ENCODE measurements around the gene SAMD4A. TPM values are rescaled to one million over a fixed set of nuclear protein-coding genes. Genes with fewer than 3 reads are reported as not detected.
A peak's percentile ranks its signal among the peaks of the same experiment; 100 is the strongest.

The SAMD4A gene
- polyA plus RNA-seq, 2 of the 4 experiments (the other 2 are of a cell fraction) = 3.9 to 5.4 TPM

GRCh38 chr14:54564868-54565784, 1.8 kb upstream of the SAMD4A start (continued):
- TF ChIP-seq MAX (IDR thresholded peaks at IDR 0.05) = peak; percentile 65
- TF ChIP-seq CTCF (IDR thresholded peaks at IDR 0.05) = 0 out of 3 replicates have a peak, but pooled peaks have one; percentile 0
- peak; percentile 2 to 3; a peak in 2 of 5 replicates for TF ChIP-seq RAD21 (conservative IDR thresholded peaks at IDR 0.05 in 1 of 2, IDR thresholded peaks at IDR 0.05 in 1 of 2)
- TF ChIP-seq REST (IDR thresholded peaks at IDR 0.05) = no peak
- no peak for TF ChIP-seq POLR2AphosphoS2 (conservative IDR thresholded peaks at IDR 0.05; ENCODE audit: low read length)
- no peak for TF ChIP-seq HEYL (CRISPR knock-in tag; IDR thresholded peaks at IDR 0.05)
- TF ChIP-seq BHLHE40 (IDR thresholded peaks at IDR 0.05; ENCODE audit: low read depth, low read length) = no peak
- peak; percentile 34 for TF ChIP-seq GATA3 (IDR thresholded peaks at IDR 0.05; ENCODE audit: borderline replicate concordance)
- TF ChIP-seq SREBF2 (IDR thresholded peaks at IDR 0.05) = no peak
- peak; percentile 12; the same call in 2 of the 3 replicates for TF ChIP-seq SMC3 (IDR thresholded peaks at IDR 0.05)
- TF ChIP-seq PBX3 (IDR thresholded peaks at IDR 0.05) = no peak
- no peak for TF ChIP-seq CHD4 (IDR thresholded peaks at IDR 0.05; ENCODE audit: borderline replicate concordance)
- TF ChIP-seq RNF2 (IDR thresholded peaks at IDR 0.05; ENCODE audit: borderline replicate concordance, low read depth) = no peak; the same call in 1 of the 2 replicates
- TF ChIP-seq NPAS2 (CRISPR knock-in tag; IDR thresholded peaks at IDR 0.05; ENCODE audit: borderline replicate concordance) = no peak
- TF ChIP-seq EP300 (IDR thresholded peaks at IDR 0.05) = no peak
- TF ChIP-seq HDAC2 (IDR thresholded peaks at IDR 0.05) = peak; percentile 83
- TF ChIP-seq CHD2 (IDR thresholded peaks at IDR 0.05; ENCODE audit: low read length, partially characterized antibody) = no peak
- peak; percentile 59 for TF ChIP-seq E2F6 (IDR thresholded peaks at IDR 0.05; ENCODE audit: borderline replicate concordance, low read depth)
- no peak for TF ChIP-seq FOSL2 (IDR thresholded peaks at IDR 0.05)
- TF ChIP-seq FOSL2 (CRISPR knock-in tag; IDR thresholded peaks at IDR 0.05) = no peak
- no peak for TF ChIP-seq TFCP2L1 (CRISPR knock-in tag; IDR thresholded peaks at IDR 0.05)
- peak; percentile 2; the same call in 1 of the 2 replicates for TF ChIP-seq POLR2A (IDR thresholded peaks at IDR 0.05; ENCODE audit: low read length)
- no peak for TF ChIP-seq ZFP36 (IDR thresholded peaks at IDR 0.05; ENCODE audit: borderline replicate concordance, partially characterized antibody)
- TF ChIP-seq MYC (IDR thresholded peaks at IDR 0.05; ENCODE audit: borderline replicate concordance, low read length) = no peak
- no peak for TF ChIP-seq HMGXB4 (CRISPR knock-in tag; IDR thresholded peaks at IDR 0.05; ENCODE audit: borderline replicate concordance)
- TF ChIP-seq ESRRA (IDR thresholded peaks at IDR 0.05; ENCODE audit: borderline replicate concordance, low read length) = no peak; the same call in 1 of the 2 replicates
- no peak for TF ChIP-seq CBX8 (IDR thresholded peaks at IDR 0.05)
- no peak for TF ChIP-seq ZSCAN20 (CRISPR knock-in tag; IDR thresholded peaks at IDR 0.05)
- no peak for TF ChIP-seq ZNF302 (CRISPR knock-in tag; IDR thresholded peaks at IDR 0.05)
- TF ChIP-seq FOSB (CRISPR knock-in tag; IDR thresholded peaks at IDR 0.05) = no peak
- no peak for TF ChIP-seq MAZ (IDR thresholded peaks at IDR 0.05; ENCODE audit: borderline replicate concordance, low read depth, low read length)
- no peak for TF ChIP-seq ZC3H11A (IDR thresholded peaks at IDR 0.05)
- TF ChIP-seq EHF (CRISPR knock-in tag; IDR thresholded peaks at IDR 0.05) = no peak

Measured in A549 (cell line).